Smooth muscle cell (in vitro differentiated cells): ENCODE results near the gene UGT8. TPM values are rescaled to one million over a fixed set of nuclear protein-coding genes. Genes with fewer than 3 reads are reported as not detected.
A peak's percentile ranks its signal among the peaks of the same experiment; 100 is the strongest.

Experiments
- DNase-seq: peaks from one replicate; lab custom pipeline; 2025; ENCODE audit not compliant: unreplicated experiment; lab: John Stamatoyannopoulos, UW
- H2AFZ ChIP-seq: fragments of 200-600 bp; sonication (generic); 2 replicates; pipeline ENCODE4 v1.6.0; 2016; ENCODE audit warnings: antibody characterized with exemption, low read depth, mild to moderate bottlenecking
- H3F3A ChIP-seq: fragments of 200-600 bp; sonication (generic); 2 replicates; pipeline ENCODE4 v1.6.0; 2017; ENCODE audit warnings: antibody characterized with exemption, low read depth
- H3K27ac ChIP-seq: fragments of 200-600 bp; sonication (generic); 2 replicates; pipeline ENCODE4 v1.5.1; 2016; ENCODE audit warnings: low read depth, mild to moderate bottlenecking
- H3K27me3 ChIP-seq: fragments of 200-600 bp; sonication (generic); 2 replicates; pipeline ENCODE4 v1.6.1; 2016; ENCODE audit warnings: low read depth, mild to moderate bottlenecking
- H3K36me3 ChIP-seq: fragments of 200-600 bp; sonication (generic); 2 replicates; pipeline ENCODE4 v1.5.1; 2016; ENCODE audit warnings: low read depth
- H3K4me1 ChIP-seq: fragments of 200-600 bp; sonication (generic); 2 replicates; pipeline ENCODE4 v1.5.1; 2016; ENCODE audit warnings: low read depth
- H3K4me2 ChIP-seq: fragments of 200-600 bp; sonication (generic); 2 replicates; pipeline ENCODE4 v1.6.0; 2016; ENCODE audit warnings: mild to moderate bottlenecking
- H3K4me3 ChIP-seq: fragments of 200-600 bp; sonication (generic); 2 replicates; pipeline ENCODE4 v1.5.1; 2016; ENCODE audit warnings: mild to moderate bottlenecking
- H3K79me2 ChIP-seq: fragments of 200-600 bp; sonication (generic); 2 replicates; pipeline ENCODE4 v1.6.0; 2016; ENCODE audit warnings: low read depth, mild to moderate bottlenecking
- H3K9ac ChIP-seq: fragments of 200-600 bp; sonication (generic); 2 replicates; pipeline ENCODE4 v1.6.0; 2016; ENCODE audit warnings: low read depth
- H3K9me3 ChIP-seq: fragments of 200-600 bp; sonication (generic); replicated peaks from 2 replicates; pipeline ENCODE4 v1.5.1; 2016; ENCODE audit warnings: low read depth
- H4K20me1 ChIP-seq: fragments of 200-600 bp; sonication (generic); 2 replicates; pipeline ENCODE4 v1.6.0; 2016; ENCODE audit warnings: low read depth
- WGBS: methylation state at CpG from one replicate; pipeline ENCODE4 v1.1.7; 2016; ENCODE audit warnings: low lambda C conversion rate; 5-methylcytosine and 5-hydroxymethylcytosine counted together
- polyA plus RNA-seq: library from polyadenylated mRNA; unstranded; fragments of >200 nt; fragmentation: Nextera tagmentation; extraction: Ambion mirVana; gene quantifications from 2 replicates; pipeline ENCODE4 v1.2.1, GENCODE V29; 2016
- total RNA-seq: library from RNA; depleted of rRNA; stranded (reverse); fragments of >200 nt; gene quantifications from 2 replicates; pipeline ENCODE4 v1.2.3, GENCODE V29; 2014
- TF ChIP-seq, protein P1 (sequence below): fragments of 200-600 bp; sonication (generic); IDR thresholded peaks from 2 replicates; pipeline ENCODE4 v1.5.1; 2017; ENCODE audit warnings: borderline replicate concordance, mild to moderate bottlenecking, antibody characterized with exemption; ENCODE audit not compliant: insufficient read depth, poor library complexity, severe bottlenecking

Gene UGT8
- total and polyA plus RNA-seq, 2 experiments from 2014 or later: not detected

DNA sequence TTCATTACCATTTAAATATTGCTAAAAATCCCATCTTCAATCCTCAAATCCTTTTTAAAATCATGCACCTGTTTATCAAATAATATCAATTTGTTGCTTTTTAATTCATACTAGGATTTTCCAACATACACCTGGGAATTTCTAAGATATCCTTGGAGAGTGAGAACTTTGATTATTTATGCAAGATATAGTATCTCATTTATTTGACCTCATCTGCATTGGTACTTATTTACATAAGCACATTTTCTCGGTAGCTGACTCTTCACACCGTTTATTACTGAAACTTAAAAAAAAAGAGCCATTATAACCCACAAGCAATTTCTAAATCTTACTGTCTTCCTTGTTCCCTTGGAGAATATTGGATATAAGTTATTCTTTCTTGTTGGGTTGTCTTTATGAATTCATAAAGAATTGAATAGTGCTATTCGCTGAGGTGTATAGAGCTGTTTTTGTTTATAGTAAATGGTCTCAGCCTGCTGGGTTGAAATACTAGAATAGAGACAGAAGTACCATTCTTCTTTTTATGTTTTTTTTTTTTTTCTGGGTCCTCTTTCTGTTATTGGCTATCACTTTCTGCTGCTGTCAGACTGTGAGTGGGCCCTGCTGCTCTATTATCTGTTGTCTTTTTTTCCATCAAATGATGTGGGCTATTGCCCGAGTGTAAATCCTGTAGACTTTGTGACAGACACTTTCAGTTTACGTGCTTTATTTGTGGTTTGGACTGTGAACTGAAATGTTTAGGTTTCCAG lies 2.9 kb downstream of the UGT8 start:
- Histone ChIP-seq H2AFZ (no peak overlapping the region), H3K9ac (no peak overlapping the region), H4K20me1 (no peaks in the 10 kb centered on the region), H3K36me3 (no peaks in the 10 kb centered on the region), H3K4me1 (peaks cover 3% of the 10 kb centered on the region), H3K4me3 (peak overlapping the region; percentile 61), H3K9me3 (no peaks in the 10 kb centered on the region), H3K27me3 (peaks cover 62% of the 10 kb centered on the region), H3F3A (no peaks in the 10 kb centered on the region), H3K27ac (no peak overlapping the region), H3K4me2 (no peak overlapping the region), H3K79me2 (no peaks in the 10 kb centered on the region)
- no peak for DNase-seq
- TF ChIP-seq, protein P1, sequence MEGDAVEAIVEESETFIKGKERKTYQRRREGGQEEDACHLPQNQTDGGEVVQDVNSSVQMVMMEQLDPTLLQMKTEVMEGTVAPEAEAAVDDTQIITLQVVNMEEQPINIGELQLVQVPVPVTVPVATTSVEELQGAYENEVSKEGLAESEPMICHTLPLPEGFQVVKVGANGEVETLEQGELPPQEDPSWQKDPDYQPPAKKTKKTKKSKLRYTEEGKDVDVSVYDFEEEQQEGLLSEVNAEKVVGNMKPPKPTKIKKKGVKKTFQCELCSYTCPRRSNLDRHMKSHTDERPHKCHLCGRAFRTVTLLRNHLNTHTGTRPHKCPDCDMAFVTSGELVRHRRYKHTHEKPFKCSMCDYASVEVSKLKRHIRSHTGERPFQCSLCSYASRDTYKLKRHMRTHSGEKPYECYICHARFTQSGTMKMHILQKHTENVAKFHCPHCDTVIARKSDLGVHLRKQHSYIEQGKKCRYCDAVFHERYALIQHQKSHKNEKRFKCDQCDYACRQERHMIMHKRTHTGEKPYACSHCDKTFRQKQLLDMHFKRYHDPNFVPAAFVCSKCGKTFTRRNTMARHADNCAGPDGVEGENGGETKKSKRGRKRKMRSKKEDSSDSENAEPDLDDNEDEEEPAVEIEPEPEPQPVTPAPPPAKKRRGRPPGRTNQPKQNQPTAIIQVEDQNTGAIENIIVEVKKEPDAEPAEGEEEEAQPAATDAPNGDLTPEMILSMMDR: no peak
- WGBS: 91% methylated on average over 5 of the region's 5 CpGs

DNA sequence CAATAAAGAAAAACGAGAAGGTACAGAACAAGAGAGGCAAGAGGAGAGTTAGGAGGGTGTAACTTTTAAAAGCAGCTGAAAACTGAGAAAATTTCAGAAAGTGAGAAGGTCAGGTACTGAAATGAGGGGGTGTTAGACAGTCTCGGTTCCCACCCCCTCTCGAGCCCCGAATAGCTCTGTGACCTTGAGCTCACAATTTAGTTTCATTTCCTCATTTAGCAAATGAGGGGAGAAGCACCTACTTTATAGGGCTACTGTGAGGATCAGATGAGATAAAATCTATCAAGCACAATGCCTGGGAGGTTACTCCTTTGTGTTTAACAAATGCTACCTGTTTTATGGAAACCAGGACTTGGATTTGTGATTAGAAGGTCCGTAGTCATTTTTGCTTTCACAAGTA lies 4.9 kb downstream of the UGT8 start:
- H4K20me1 ChIP-seq: no peaks in the 10 kb centered on the region
- DNase-seq: no peak
- TF ChIP-seq, protein P1: no peak
- H3K79me2 ChIP-seq: no peaks in the 10 kb centered on the region
- H3K36me3 ChIP-seq: no peaks in the 10 kb centered on the region
- H3F3A ChIP-seq: no peaks in the 10 kb centered on the region
- WGBS: 93% methylated on average over 5 of the region's 5 CpGs
- H3K9ac ChIP-seq: no peak overlapping the region
- no peak overlapping the region for H3K4me2 ChIP-seq
- peaks cover 42% of the 10 kb centered on the region for H3K27me3 ChIP-seq
- H3K9me3 ChIP-seq: no peaks in the 10 kb centered on the region
- no peaks in the 10 kb centered on the region for H3K4me1 ChIP-seq
- no peak overlapping the region for H2AFZ ChIP-seq
- H3K4me3 ChIP-seq: no peak overlapping the region
- H3K27ac ChIP-seq: no peak overlapping the region

DNA sequence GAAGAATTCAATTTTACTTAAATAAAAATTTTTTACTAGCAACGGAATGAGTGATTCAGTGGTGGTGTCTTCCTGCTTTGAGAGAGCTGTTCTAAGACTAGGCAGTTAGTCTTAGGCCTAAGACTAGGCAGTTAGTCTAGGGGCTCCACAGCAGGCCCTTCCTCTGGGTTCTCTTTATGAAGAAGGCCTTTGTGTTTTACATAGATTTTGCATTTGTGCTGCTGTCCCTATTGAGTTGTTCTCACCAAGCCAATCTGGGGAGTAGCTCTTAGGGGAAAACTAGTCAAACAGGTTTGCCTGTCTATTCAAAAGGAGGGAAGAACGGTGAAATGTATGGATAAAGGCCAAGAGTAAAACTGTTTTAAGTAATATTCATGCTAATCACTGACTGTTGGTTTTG lies 7.6 kb downstream of the UGT8 start:
- no peak overlapping the region for H3K4me3 ChIP-seq
- no peak overlapping the region for H3K9ac ChIP-seq
- no peaks in the 10 kb centered on the region for H3K4me1 ChIP-seq
- H4K20me1 ChIP-seq: no peaks in the 10 kb centered on the region
- H3K9me3 ChIP-seq: no peaks in the 10 kb centered on the region
- TF ChIP-seq, protein P1: no peak
- no peak overlapping the region for H3K27ac ChIP-seq
- peaks cover 15% of the 10 kb centered on the region for H3K27me3 ChIP-seq
- WGBS: 64% methylated on average over 2 of the region's 2 CpGs
- H3K4me2 ChIP-seq: no peak overlapping the region
- no peak overlapping the region for H2AFZ ChIP-seq
- H3K79me2 ChIP-seq: no peaks in the 10 kb centered on the region
- H3K36me3 ChIP-seq: no peaks in the 10 kb centered on the region
- H3F3A ChIP-seq: no peaks in the 10 kb centered on the region
- DNase-seq: no peak

DNA sequence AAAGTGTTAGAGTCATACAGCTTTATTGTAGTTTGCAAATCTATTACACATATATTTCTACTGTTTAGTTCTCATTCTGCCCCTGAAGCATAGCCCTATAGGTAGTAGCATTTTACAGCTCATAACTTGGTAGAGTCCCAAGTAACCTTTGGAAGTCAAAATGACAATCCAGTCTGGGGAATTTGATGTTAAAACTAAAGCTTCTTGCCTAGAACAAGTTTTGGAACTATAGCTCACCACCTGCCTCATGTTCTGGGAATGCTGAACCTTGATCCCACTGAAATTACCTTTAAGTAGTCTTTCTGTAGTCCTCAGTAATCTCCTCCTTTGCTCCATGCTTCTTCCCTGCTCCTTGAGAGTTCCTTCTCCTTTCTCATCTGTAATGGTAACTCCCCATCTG lies 8.4 kb downstream of the UGT8 start:
- no peaks in the 10 kb centered on the region for H3K9me3 ChIP-seq
- H3K4me3 ChIP-seq: no peak overlapping the region

More for the DNA sequence above, 8.4 kb downstream of the UGT8 start:
- H3K27me3 ChIP-seq: peaks cover 7% of the 10 kb centered on the region
- H3K4me2 ChIP-seq: no peak overlapping the region
- no peak overlapping the region for H2AFZ ChIP-seq
- no peaks in the 10 kb centered on the region for H4K20me1 ChIP-seq
- H3F3A ChIP-seq: no peaks in the 10 kb centered on the region
- no peak for DNase-seq
- no peak overlapping the region for H3K27ac ChIP-seq
- H3K4me1 ChIP-seq: no peaks in the 10 kb centered on the region
- no peak overlapping the region for H3K9ac ChIP-seq
- no peaks in the 10 kb centered on the region for H3K36me3 ChIP-seq
- H3K79me2 ChIP-seq: no peaks in the 10 kb centered on the region
- TF ChIP-seq, protein P1: no peak
